Neural progenitor cell (in vitro differentiated cells): Measurements from ENCODE around the gene ZNF69. TPM values are rescaled to one million over a fixed set of nuclear protein-coding genes. Genes with fewer than 3 reads are reported as not detected.
"Not testable (repeated sequence)": the region's sequence is repeated elsewhere in the genome, so short reads cannot be mapped to it uniquely, and the experiment has no call there.

Source experiments
- DNase-seq: peaks from one replicate; pipeline ENCODE4 v3.0.0-alpha.2; 2016; ENCODE audit warnings: low spot score
- H2AFZ ChIP-seq: fragments of 200-600 bp; sonication (generic); replicated peaks from 2 replicates; pipeline ENCODE4 v1.6.1; 2016; ENCODE audit warnings: antibody characterized with exemption
- H3F3A ChIP-seq: fragments of 200-600 bp; sonication (generic); 2 replicates; pipeline ENCODE4 v1.6.1; 2016; ENCODE audit warnings: antibody characterized with exemption, low read depth
- H3K27ac ChIP-seq: fragments of 200-600 bp; sonication (generic); 2 replicates; pipeline ENCODE4 v1.5.1; 2016; ENCODE audit warnings: mild to moderate bottlenecking
- H3K27me3 ChIP-seq: fragments of 200-600 bp; sonication (generic); 2 replicates; pipeline ENCODE4 v1.6.1; 2016; ENCODE audit warnings: mild to moderate bottlenecking, moderate library complexity
- H3K36me3 ChIP-seq: fragments of 200-600 bp; sonication (generic); 2 replicates; pipeline ENCODE4 v1.5.1; 2016
- H3K4me1 ChIP-seq: fragments of 200-600 bp; sonication (generic); 2 replicates; pipeline ENCODE4 v1.6.1; 2016; ENCODE audit warnings: mixed run types
- H3K4me2 ChIP-seq: fragments of 200-600 bp; sonication (generic); 2 replicates; pipeline ENCODE4 v1.6.1; 2016
- H3K4me3 ChIP-seq: fragments of 200-600 bp; sonication (generic); 2 replicates; pipeline ENCODE4 v1.5.1; 2016
- H3K79me2 ChIP-seq: fragments of 200-600 bp; sonication (generic); 2 replicates; pipeline ENCODE4 v1.6.1; 2016; ENCODE audit warnings: low read depth
- H3K9ac ChIP-seq: fragments of 200-600 bp; sonication (generic); 2 replicates; pipeline ENCODE4 v1.6.1; 2016
- H3K9me3 ChIP-seq: fragments of 200-600 bp; sonication (generic); 2 replicates; pipeline ENCODE4 v1.5.1; 2016; ENCODE audit warnings: low read depth
- H4K20me1 ChIP-seq: fragments of 200-600 bp; sonication (generic); 2 replicates; pipeline ENCODE4 v1.6.1; 2016; ENCODE audit warnings: low read depth
- H3K27ac Mint-ChIP-seq: 3 replicates; pipeline ENCODE4 v1.8.0; 2021; ENCODE audit warnings: mixed read lengths
- H3K27me3 Mint-ChIP-seq: 2 replicates; pipeline ENCODE4 v1.8.0; 2022; ENCODE audit warnings: low read depth, mild to moderate bottlenecking, inconsistent platforms, moderate library complexity, mixed read lengths; ENCODE audit not compliant: insufficient read depth
- H3K36me3 Mint-ChIP-seq: 3 replicates; pipeline ENCODE4 v1.8.0; 2021; ENCODE audit warnings: mixed read lengths
- H3K4me1 Mint-ChIP-seq: 3 replicates; pipeline ENCODE4 v1.8.0; 2021; ENCODE audit warnings: mixed read lengths
- H3K4me3 Mint-ChIP-seq: 3 replicates; pipeline ENCODE4 v1.8.0; 2021; ENCODE audit warnings: mild to moderate bottlenecking, moderate library complexity, mixed read lengths
- H3K9me3 Mint-ChIP-seq: 3 replicates; pipeline ENCODE4 v1.8.0; 2020; ENCODE audit warnings: mixed read lengths
- EZH2 ChIP-seq: fragments of 200-600 bp; sonication (generic); IDR thresholded peaks from 2 replicates; pipeline ENCODE4 v1.6.1; 2017; ENCODE audit warnings: antibody characterized with exemption, mild to moderate bottlenecking, moderate library complexity
- EZH2phosphoT487 ChIP-seq: fragments of 200-600 bp; sonication (generic); IDR thresholded peaks from 2 replicates; pipeline ENCODE4 v1.6.1; 2017; ENCODE audit warnings: antibody characterized with exemption
- total RNA-seq: library from RNA; depleted of rRNA; stranded (reverse); fragments of >200 nt; gene quantifications from 2 replicates; pipeline ENCODE4 v1.2.3, GENCODE V29; 2015; ENCODE audit warnings: low replicate concordance
- TF ChIP-seq, protein P1 (sequence below): fragments of 200-600 bp; sonication (generic); IDR thresholded peaks from 2 replicates; pipeline ENCODE4 v1.5.1; 2017; ENCODE audit warnings: antibody characterized with exemption, mild to moderate bottlenecking

Gene ZNF69
- total RNA-seq, 1 donor from 2014 or later: 73.7 TPM

- H3K27me3 Mint-ChIP-seq: not testable (repeated sequence)
Measured at GRCh38 chr19:11879687-11880266, 7.8 kb upstream of the ZNF69 start.

DNA sequence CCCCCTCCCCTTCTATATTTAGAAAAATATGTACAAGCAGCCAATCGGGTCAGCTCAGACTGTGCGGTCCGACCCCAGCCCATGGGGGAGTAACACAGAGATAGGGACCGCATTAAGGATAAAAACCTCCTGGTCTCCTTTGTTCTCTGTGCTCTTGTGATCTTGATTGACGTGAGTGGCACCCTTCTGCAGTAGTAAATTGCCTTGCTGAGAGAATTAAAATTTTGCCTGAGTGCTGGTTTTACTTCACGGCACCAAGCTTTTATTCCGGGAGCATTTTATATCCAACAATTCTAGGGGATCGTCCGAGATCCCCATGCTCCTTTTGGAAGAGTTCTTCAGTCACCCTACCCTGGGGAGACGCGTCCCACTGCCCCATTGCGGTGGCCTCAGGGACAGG, 7.0 kb upstream of the ZNF69 start:
- Mint-ChIP-seq H3K4me3 (no peak overlapping the region), H3K27ac (no peak overlapping the region), H3K9me3 (peaks cover 33% of the 10 kb centered on the region), H3K27me3 (peaks cover 6% of the 10 kb centered on the region), H3K36me3 (no peaks in the 10 kb centered on the region), H3K4me1 (no peaks in the 10 kb centered on the region)
- Histone ChIP-seq H3K4me1 (no peaks in the 10 kb centered on the region), H3K4me3 (no peak overlapping the region), H4K20me1 (no peaks in the 10 kb centered on the region), H3K36me3 (no peaks in the 10 kb centered on the region), H3K79me2 (no peaks in the 10 kb centered on the region), H3K27ac (no peak overlapping the region), H3K9me3 (no peaks in the 10 kb centered on the region), H3K27me3 (peaks cover 8% of the 10 kb centered on the region), H3K4me2 (peak overlapping the region; percentile 45), H2AFZ (no peak overlapping the region), H3K9ac (no peak overlapping the region), H3F3A (no peaks in the 10 kb centered on the region)
- no peak for DNase-seq
- TF ChIP-seq EZH2phosphoT487 (no peak), EZH2 (no peak)
- TF ChIP-seq, protein P1, sequence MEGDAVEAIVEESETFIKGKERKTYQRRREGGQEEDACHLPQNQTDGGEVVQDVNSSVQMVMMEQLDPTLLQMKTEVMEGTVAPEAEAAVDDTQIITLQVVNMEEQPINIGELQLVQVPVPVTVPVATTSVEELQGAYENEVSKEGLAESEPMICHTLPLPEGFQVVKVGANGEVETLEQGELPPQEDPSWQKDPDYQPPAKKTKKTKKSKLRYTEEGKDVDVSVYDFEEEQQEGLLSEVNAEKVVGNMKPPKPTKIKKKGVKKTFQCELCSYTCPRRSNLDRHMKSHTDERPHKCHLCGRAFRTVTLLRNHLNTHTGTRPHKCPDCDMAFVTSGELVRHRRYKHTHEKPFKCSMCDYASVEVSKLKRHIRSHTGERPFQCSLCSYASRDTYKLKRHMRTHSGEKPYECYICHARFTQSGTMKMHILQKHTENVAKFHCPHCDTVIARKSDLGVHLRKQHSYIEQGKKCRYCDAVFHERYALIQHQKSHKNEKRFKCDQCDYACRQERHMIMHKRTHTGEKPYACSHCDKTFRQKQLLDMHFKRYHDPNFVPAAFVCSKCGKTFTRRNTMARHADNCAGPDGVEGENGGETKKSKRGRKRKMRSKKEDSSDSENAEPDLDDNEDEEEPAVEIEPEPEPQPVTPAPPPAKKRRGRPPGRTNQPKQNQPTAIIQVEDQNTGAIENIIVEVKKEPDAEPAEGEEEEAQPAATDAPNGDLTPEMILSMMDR: no peak

More at GRCh38 chr19:11879687-11880266, 7.8 kb upstream of the ZNF69 start:
- not testable (repeated sequence) for H3K9ac ChIP-seq, H3K4me1 Mint-ChIP-seq, H2AFZ ChIP-seq, H3K4me2 ChIP-seq, H3K36me3 ChIP-seq, H3K9me3 ChIP-seq, H3K27ac ChIP-seq, H3K4me3 Mint-ChIP-seq, H3K79me2 ChIP-seq, H3K27ac Mint-ChIP-seq, H3K4me3 ChIP-seq, H3K27me3 ChIP-seq, H3F3A ChIP-seq, H3K4me1 ChIP-seq, H4K20me1 ChIP-seq, H3K36me3 Mint-ChIP-seq
- TF ChIP-seq, protein P1: peak; percentile 62
- peaks cover 33% of the 10 kb centered on the region for H3K9me3 Mint-ChIP-seq
- peak; percentile 74 for DNase-seq

GRCh38 chr19:11881151-11881800, 6.3 kb upstream of the ZNF69 start:
- Histone ChIP-seq H3K27me3 (peaks cover 8% of the 10 kb centered on the region), H3K27ac (no peak overlapping the region), H3K4me3 (no peak overlapping the region), H4K20me1 (no peaks in the 10 kb centered on the region), H3K4me2 (peak overlapping the region; percentile 45), H3K4me1 (no peaks in the 10 kb centered on the region), H3K9me3 (no peaks in the 10 kb centered on the region), H3K36me3 (no peaks in the 10 kb centered on the region), H3K9ac (no peak overlapping the region), H3F3A (no peaks in the 10 kb centered on the region), H3K79me2 (no peaks in the 10 kb centered on the region), H2AFZ (no peak overlapping the region)
- TF ChIP-seq, protein P1: peak; percentile 85
- no peak for TF ChIP-seq EZH2phosphoT487
- peak; percentile 85 for DNase-seq
- Mint-ChIP-seq H3K4me3 (peak overlapping the region; percentile 40), H3K27me3 (peaks cover 6% of the 10 kb centered on the region), H3K4me1 (no peaks in the 10 kb centered on the region), H3K27ac (no peak overlapping the region), H3K9me3 (peaks cover 35% of the 10 kb centered on the region), H3K36me3 (peaks cover 1% of the 10 kb centered on the region)
